IPS DF 6.9 (cell line): ENCODE data around the gene EPB42.

ENCODE experiments used
- DNase-seq: peaks from one replicate; pipeline ENCODE4 v3.0.0-alpha.2; 2013; ENCODE audit warnings: low read depth, low spot score
- H3K27ac ChIP-seq: one replicate; pipeline ENCODE4 v1.5.1; 2013; ENCODE audit warnings: low read length, control low read depth
- H3K27me3 ChIP-seq: 2 replicates; pipeline ENCODE4 v1.6.1; 2013; ENCODE audit warnings: mild to moderate bottlenecking, low read length; ENCODE audit not compliant: control insufficient read depth, insufficient read depth
- H3K36me3 ChIP-seq: 2 replicates; pipeline ENCODE4 v1.6.1; 2013; ENCODE audit warnings: low read length; ENCODE audit not compliant: control insufficient read depth, insufficient read depth
- H3K4me1 ChIP-seq: 2 replicates; pipeline ENCODE4 v1.6.1; 2013; ENCODE audit warnings: low read length; ENCODE audit not compliant: control insufficient read depth, insufficient read depth
- H3K4me3 ChIP-seq: 2 replicates; pipeline ENCODE4 v1.5.1; 2013; ENCODE audit warnings: mild to moderate bottlenecking, low read length
- H3K9me3 ChIP-seq: 2 replicates; pipeline ENCODE4 v1.6.1; 2013; ENCODE audit warnings: low read length, inconsistent platforms; ENCODE audit not compliant: control insufficient read depth, insufficient read depth
- WGBS: extraction: QIAGEN DNeasy Blood & Tissue Kit; methylation state at CpG from one replicate; pipeline ENCODE4 v1.1.7; 2013; ENCODE audit warnings: mixed read lengths, missing lambda C conversion rate; ENCODE audit not compliant: insufficient read length, insufficient coverage; 5-methylcytosine and 5-hydroxymethylcytosine counted together

The EPB42 gene

DNA sequence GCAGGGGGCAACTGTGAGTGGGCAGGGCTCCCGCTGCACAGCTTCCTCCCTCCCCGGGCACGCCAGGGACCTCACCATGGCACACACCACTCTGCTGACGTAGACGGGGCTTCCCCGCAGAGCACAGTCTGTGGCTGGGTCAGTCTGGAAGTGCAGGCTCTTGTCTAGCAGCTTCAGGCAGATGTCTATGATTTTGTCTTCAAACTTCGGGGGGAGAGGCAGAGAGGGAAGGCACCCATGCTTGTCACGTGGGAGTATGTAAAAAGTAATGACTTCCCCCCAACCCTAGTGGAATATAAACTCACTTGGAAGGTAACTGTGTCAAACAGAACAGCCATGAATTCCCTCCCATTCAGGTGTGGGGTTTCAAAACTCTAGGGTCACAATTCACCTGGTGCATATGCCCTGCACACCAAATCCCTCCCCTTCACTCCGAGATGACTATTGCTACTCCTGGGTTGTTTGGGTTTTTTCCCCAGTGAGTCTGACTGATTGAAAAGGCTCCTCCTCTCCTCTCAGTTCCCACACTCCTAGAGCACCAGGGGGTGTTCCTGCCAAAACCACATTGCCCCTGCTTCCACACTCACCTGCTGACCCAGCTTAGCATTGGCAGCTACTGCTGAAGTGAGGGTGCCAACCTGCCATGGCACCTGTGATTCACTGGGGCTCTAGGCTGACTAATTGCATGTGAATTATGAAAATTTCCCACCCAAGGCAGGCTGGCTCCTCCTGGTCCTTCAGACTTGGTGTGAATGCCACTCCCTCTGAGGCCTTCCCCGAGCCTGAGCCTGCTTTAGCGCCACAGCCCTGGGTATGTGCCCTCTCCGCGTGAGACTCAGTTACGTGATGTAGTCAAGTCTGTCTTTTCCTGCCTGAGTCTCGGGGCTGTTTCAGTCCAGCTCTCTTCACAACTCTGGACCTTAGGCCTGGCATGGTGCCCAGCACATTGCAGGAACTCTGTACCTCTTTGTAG lies 32.9 kb upstream of the EPB42 start:
- DNase-seq, result no peak
- WGBS, result no CpG with 5 or more reads among the region's 15 CpGs
- Histone ChIP-seq H3K36me3 (no peaks in the 10 kb centered on the region), H3K27ac (no peak overlapping the region), H3K27me3 (no peaks in the 10 kb centered on the region), H3K4me1 (no peaks in the 10 kb centered on the region), H3K4me3 (no peak overlapping the region), H3K9me3 (no peaks in the 10 kb centered on the region)

DNA sequence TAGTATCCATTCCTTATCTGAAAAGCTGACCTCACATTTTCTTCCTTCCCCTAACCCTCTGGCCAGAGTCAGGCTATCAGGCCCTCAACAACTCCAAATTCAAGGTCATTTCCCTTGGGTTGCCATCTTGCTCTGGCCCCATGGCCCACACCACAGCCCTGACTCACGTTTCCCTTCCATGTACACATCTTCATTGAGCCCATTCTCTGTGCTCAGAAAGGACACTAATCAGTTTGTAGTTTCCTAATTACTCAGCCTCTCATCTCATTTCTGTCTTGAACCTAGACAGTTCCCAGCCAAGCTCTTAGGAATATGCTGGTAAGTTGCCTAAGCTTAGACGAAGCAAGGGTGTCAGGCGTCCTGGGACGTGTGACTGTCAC lies 31.0 kb upstream of the EPB42 start:
- H3K4me3 ChIP-seq, result no peak overlapping the region
- no peak overlapping the region for H3K27ac ChIP-seq
- H3K36me3 ChIP-seq, result no peaks in the 10 kb centered on the region
- DNase-seq, result no peak
- no peaks in the 10 kb centered on the region for H3K27me3 ChIP-seq
- no peaks in the 10 kb centered on the region for H3K9me3 ChIP-seq
- H3K4me1 ChIP-seq, result no peaks in the 10 kb centered on the region
- WGBS, result no CpG with 5 or more reads among the region's 4 CpGs

DNA sequence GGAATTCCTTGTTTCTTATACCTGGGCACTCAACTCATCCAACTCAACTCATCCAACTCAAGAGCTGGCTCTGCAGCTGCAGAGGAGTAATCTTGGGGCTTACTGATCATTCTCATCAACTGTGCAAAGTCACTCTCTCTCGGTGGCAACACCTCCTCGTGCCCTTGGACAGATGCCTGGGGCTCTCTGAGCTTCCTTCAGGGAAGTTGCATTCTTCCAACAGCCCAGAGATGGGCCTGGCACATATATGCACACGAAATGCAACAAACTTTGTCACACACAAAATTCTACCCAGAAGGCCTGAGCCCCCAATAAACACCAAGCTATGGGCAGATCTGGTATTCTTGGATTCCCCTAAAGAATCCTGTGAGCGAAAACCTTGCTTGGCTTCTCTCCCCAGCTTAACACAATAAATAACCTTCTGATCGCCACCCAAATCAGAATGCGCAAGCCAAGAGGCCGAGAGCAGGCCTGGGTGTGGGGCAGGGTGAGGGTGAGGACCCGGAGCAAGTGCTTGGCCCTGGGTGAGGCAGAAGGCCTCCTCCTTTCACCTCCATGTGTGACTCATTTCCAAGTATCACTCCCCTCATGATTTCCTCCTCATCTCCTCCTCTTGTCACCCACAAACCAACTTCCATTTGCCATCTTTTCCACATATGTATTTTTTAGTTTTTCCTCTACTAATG lies 30.5 kb upstream of the EPB42 start:
- no peak overlapping the region for H3K4me3 ChIP-seq
- H3K9me3 ChIP-seq, result no peaks in the 10 kb centered on the region
- no peak overlapping the region for H3K27ac ChIP-seq
- H3K4me1 ChIP-seq, result no peaks in the 10 kb centered on the region
- DNase-seq, result no peak
- no peaks in the 10 kb centered on the region for H3K36me3 ChIP-seq
- WGBS, result no CpG with 5 or more reads among the region's 8 CpGs
- H3K27me3 ChIP-seq, result no peaks in the 10 kb centered on the region

DNA sequence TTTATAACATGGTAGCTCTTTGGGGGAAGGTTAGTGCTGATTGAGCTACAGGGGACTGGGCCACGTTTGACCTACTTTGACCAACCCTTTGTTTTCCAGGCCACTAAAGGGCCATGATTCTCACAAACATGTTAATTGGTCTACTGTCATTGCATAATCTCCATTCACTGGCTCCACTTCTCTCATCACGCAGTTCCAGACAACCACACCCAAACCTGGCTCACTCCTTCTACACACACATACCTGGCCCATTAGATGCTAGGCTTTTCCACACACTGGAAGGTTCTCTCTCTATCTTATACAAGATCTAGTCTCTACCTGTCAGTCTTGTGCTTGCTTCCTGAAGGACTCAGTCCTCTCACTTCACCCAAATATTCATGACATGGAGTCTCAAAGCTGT lies 30.0 kb upstream of the EPB42 start:
- Histone ChIP-seq H3K4me3 (no peak overlapping the region), H3K36me3 (no peaks in the 10 kb centered on the region), H3K27ac (no peak overlapping the region), H3K9me3 (no peaks in the 10 kb centered on the region), H3K4me1 (no peaks in the 10 kb centered on the region), H3K27me3 (no peaks in the 10 kb centered on the region)
- no CpG with 5 or more reads among the region's 2 CpGs for WGBS
- DNase-seq, result no peak

DNA sequence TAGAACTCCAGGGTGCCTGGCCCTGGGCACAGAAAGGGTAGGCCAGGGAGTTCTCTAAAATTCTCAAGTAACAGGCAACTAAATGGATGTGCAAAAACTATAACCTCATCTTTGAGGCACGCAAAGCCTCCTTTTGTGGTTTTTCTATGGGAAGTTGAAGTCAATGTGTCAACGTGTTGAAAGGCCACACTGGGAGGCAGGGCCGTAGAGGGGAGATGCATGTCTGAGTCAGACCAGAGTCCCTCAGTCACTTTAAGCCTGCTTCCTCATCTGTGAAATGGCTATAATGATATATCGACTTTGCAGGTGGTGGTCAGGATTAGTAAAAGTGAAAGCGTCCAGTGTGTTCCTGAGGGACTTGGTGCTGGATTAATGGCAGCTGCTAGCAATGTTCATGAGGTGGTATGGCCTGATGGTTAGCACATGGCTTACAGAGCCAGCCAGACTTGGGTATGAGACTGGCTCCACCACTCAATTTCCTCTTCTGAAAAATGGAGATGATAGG lies 28.9 kb upstream of the EPB42 start:
- no peak for DNase-seq
- no CpG with 5 or more reads among the region's 5 CpGs for WGBS
- no peaks in the 10 kb centered on the region for H3K36me3 ChIP-seq
- H3K27me3 ChIP-seq, result no peaks in the 10 kb centered on the region
- no peaks in the 10 kb centered on the region for H3K4me1 ChIP-seq
- no peak overlapping the region for H3K4me3 ChIP-seq
- no peaks in the 10 kb centered on the region for H3K9me3 ChIP-seq
- no peak overlapping the region for H3K27ac ChIP-seq

DNA sequence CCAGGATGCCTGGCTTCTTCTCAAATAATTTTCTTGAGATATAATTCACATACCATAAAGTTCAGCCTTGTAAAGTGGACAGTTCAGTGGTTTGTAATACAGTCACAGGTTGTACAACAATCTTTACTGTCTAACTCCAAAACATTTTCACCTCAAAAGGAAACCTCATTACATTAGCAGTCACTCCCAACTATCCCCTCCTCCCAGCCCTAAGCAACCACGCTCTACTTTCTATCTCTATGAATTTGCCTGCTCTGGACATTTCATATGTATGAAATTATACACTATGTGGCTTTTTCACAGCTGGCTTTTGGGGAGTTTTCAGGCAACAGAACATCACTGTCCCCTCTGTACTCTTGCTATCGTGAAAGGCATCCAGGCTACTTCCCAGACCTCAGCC lies 28.4 kb upstream of the EPB42 start:
- Histone ChIP-seq H3K27me3 (no peaks in the 10 kb centered on the region), H3K4me1 (no peaks in the 10 kb centered on the region), H3K4me3 (no peak overlapping the region), H3K36me3 (no peaks in the 10 kb centered on the region), H3K9me3 (no peaks in the 10 kb centered on the region), H3K27ac (no peak overlapping the region)
- DNase-seq, result no peak
- WGBS, result no CpG with 5 or more reads among the region's 2 CpGs

DNA sequence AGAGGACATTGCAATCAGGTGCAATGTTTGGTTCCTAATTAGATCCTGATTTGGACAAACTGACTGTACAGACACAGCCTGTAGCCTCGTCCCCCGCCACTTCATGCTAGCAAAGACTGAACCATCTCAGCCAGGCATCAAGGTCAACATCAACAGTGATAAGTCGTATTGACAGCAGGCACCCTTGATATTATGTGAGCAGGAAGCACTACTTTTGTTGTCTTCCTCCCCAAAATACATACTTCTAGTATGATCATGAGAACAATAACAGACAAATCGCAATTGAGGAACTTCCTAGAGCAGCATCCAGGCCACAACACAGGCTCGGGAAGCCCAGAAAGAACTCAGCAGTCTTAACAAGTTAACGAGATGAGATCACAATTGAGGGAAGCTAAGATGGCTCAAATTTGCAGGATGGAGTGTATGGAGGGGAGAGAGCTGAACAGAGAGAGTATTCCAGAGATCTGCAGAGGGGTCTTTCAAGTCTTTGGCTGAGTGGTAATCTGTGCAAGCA lies 25.5 kb upstream of the EPB42 start:
- no peak overlapping the region for H3K4me3 ChIP-seq
- no peak for DNase-seq
- no peak overlapping the region for H3K27ac ChIP-seq
- H3K27me3 ChIP-seq, result no peaks in the 10 kb centered on the region
- H3K36me3 ChIP-seq, result no peaks in the 10 kb centered on the region
- no peaks in the 10 kb centered on the region for H3K4me1 ChIP-seq
- H3K9me3 ChIP-seq, result no peaks in the 10 kb centered on the region
- WGBS, result no CpG with 5 or more reads among the region's 6 CpGs

DNA sequence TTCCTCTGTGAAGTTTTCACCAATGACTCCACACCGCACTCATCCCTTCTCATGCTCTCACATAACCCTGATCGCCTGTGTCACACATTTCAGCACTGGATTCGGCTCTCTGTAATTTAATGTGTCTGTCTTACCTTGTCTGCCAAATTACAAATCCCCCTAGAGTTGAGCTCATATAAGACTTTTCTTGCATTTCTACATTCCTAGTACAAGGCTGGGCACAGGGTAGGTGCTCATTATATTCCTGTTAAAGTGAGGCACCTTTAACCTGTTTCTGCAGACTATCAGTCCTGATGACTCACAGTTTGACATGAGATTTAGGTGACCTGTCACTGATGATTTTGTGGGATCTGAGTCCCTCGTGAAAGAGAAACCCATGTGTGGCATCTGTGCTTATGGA lies 23.3 kb upstream of the EPB42 start:
- Histone ChIP-seq H3K27me3 (no peaks in the 10 kb centered on the region), H3K4me1 (no peaks in the 10 kb centered on the region), H3K9me3 (no peaks in the 10 kb centered on the region), H3K27ac (no peak overlapping the region), H3K36me3 (no peaks in the 10 kb centered on the region), H3K4me3 (no peak overlapping the region)
- no peak for DNase-seq
- WGBS, result no CpG with 5 or more reads among the region's 4 CpGs

DNA sequence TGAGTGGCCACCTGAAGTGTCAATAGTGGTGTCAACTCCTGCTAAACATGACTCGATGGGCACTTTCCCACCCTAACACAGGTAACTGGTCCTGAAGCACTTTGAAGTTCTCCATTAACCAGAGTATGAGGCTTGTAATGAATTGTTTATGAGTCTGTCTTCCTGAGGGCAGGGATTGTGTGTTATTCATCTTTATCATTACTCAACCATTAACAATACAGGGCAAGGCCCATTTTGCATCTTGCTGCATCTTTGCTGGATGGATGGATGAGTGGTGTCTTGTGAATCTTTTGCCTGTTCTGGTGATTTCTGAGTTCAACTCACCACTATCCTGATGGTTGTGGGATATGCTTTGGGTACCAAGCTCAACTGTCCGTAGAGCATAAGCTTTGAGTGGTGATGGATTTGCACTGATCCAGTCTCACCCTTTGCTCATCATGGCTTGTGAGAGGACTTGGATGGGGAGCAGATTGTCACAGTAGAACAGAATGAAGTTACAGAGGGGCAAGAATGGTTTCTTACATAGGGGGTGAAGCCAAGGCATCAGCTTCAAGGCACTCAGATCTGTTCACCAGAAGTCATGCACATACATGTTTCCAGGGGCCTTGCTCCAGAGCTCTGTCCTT lies 22.3 kb upstream of the EPB42 start:
- Histone ChIP-seq H3K36me3 (no peaks in the 10 kb centered on the region), H3K27ac (no peak overlapping the region), H3K9me3 (no peaks in the 10 kb centered on the region), H3K27me3 (no peaks in the 10 kb centered on the region), H3K4me1 (no peaks in the 10 kb centered on the region), H3K4me3 (no peak overlapping the region)
- DNase-seq, result no peak
- WGBS, result no CpG with 5 or more reads among the region's 2 CpGs

DNA sequence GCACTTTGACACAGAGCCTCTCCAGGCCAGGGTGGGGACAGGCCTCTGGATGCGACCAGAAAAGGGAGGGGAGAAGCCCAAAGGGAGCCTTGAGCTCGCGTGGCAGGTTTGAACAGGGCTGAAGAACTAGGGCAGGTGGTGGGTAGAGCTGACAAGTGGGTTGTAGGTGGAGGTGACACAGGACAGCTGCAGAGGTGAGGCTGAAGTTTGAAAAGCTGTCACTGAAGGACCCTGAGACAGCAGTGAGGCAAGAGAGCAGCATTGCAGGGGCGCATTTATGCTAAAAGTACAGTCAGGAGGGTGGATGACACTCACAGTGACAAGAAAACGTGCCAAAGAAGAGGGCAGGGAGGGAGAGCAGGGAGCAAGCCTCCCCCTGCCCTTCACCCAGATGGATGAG lies 21.8 kb upstream of the EPB42 start:
- Histone ChIP-seq H3K27me3 (no peaks in the 10 kb centered on the region), H3K9me3 (no peaks in the 10 kb centered on the region), H3K4me1 (no peaks in the 10 kb centered on the region), H3K36me3 (no peaks in the 10 kb centered on the region), H3K4me3 (no peak overlapping the region), H3K27ac (no peak overlapping the region)
- no CpG with 5 or more reads among the region's 5 CpGs for WGBS
- DNase-seq, result no peak
